ENCODE measurements around the gene SOWAHA.
"Not testable (repeated sequence)": the region's sequence is repeated elsewhere in the genome, so short reads cannot be mapped to it uniquely, and the experiment has no call there.

Gene SOWAHA

DNA sequence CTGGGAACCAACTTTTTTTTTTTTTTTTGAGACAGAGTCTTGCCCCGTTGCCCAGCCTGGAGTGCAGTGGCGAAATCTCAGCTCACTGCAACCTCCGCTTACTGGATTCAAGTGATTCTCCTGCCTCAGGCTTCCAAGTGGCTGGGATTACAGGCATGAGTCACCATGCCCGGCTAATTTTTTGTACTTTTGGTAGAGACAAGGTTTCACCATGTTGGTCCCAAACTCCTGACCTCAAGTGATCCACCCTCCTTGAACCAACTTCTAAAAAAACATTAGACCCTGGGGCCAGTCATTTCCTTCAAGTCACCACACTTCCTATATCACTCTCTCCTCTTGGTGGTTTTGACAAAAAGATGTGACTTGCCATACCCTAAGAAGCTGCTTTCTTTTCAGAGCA lies 28.2 kb downstream of the SOWAHA start:
- in situ Hi-C loops (cut with MboI; ENCODE audit: low sequenced_read_pairs): loop anchor here (25.0 kb wide), 1 partner anchor 454 kb away; no protein-coding TSS in a partner anchor

- in situ Hi-C loops (cut with MboI; ENCODE audit: low sequenced_read_pairs): loop anchor here (25.0 kb wide), 1 partner anchor 461 kb away; no protein-coding TSS in a partner anchor
Observed at GRCh38 chr5:132848270-132848669, 35.2 kb downstream of the SOWAHA start.

- in situ Hi-C loops (cut with MboI; ENCODE audit: low sequenced_read_pairs): loop anchor here (25.0 kb wide), 1 partner anchor 462 kb away; no protein-coding TSS in a partner anchor
Observed at GRCh38 chr5:132849347-132849746, 36.2 kb downstream of the SOWAHA start.

DNA sequence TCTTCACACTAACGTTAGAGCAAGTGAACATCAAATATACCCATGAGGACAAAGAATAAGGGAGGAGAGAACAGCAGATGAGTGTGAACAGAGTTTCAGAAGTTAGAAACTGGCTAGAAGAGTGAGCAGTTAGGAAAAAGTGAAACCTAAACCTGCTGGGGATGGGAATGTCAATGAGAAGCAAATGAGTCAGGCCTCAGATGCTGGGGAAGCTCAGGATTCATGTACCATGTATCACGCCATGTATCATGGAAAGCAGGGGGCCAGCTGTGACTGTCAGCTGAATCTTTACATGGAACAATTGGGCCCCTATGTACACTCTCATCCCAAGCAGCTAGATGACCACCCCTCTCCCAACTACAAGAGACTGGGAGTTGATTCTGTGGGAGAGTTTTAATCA lies 37.0 kb downstream of the SOWAHA start:
- in situ Hi-C loops (cut with MboI; ENCODE audit: low sequenced_read_pairs): no loop called here

- in situ Hi-C loops (cut with MboI; ENCODE audit: low sequenced_read_pairs): no loop called here
Observed at GRCh38 chr5:132853323-132853722, 40.2 kb downstream of the SOWAHA start.

- in situ Hi-C loops (cut with MboI; ENCODE audit: low sequenced_read_pairs): no loop called here
Observed at GRCh38 chr5:132853790-132854189, 40.7 kb downstream of the SOWAHA start.

DNA sequence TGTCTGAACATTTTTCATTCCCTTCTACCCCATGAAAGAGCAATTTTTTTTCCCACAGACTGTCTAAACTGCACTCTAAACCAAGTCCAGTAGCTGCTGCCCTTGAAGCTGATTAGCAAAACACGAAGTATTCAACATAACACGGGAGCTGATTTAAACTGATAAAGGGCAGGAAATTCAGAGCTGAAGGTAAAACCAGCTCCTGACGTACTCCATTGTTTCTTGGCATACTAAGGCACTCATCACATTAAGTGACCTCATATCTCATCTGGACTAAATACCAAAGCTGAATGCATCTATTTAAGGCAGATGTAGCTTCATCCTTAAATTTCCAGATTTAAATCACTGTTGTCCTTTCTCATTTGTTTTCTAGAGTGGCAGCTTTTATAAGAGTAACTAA lies 41.2 kb downstream of the SOWAHA start:
- in situ Hi-C loops (cut with MboI; ENCODE audit: low sequenced_read_pairs): no loop called here

DNA sequence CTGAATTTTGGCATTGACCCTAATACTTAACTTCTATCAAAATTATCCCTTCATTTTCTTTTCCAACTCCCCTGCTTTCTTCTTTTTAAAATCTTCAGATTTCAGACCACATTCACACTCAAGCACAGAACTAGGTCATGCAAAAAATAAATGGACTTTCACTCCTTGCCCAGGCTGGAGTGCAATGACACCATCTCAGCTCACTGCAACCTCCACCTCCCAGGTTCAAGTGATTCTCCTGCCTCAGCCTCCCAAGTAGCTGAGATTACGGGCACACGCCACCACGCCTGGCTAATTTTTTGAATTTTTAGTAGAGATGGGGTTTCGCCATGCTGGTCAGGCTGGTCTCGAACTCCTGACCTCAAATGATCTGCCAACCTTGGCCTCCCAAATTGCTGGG lies 41.9 kb downstream of the SOWAHA start:
- in situ Hi-C loops (cut with MboI; ENCODE audit: low sequenced_read_pairs): not testable (repeated sequence)

DNA sequence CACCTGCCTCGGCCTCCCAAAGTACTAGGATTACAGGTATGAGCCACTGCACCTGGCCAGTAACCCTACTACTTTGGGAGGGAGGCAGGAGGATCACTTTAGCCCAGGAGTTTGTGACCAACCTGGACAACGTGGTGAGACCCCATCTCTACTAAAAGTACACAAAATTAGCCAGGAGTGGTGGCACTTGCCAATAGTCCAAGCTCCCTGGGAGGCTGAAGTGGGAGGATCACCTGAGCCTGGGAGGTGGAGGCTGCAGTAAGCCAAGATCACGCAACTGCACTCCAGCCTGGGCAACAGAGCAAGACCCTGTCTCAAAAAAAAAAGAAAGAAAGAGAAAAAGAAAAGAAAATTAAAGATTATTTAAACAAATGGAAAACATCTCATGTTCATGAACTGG lies 42.9 kb downstream of the SOWAHA start:
- in situ Hi-C loops (cut with MboI; ENCODE audit: low sequenced_read_pairs): no loop called here

- in situ Hi-C loops (cut with MboI; ENCODE audit: low sequenced_read_pairs): no loop called here
Observed at GRCh38 chr5:132859889-132860437, 46.9 kb downstream of the SOWAHA start.

DNA sequence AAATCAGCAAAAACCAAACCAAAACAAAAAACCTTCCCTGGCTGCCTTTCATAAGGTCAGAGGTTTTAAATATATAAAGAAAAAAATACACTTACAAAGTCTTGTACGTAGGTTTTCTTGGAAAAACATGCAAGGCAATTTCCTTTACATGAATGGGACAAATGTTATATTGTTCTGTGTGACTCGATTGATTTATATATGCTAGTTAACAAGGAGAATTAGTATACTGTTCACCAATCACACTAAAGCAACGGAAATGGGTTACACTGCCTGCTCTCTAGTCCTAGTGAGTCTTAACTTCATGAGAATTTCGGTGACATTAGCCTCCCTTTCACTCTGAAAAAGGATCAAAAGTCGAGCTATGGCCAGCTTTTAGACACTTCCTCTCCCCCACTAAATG lies 47.6 kb downstream of the SOWAHA start:
- in situ Hi-C loops (cut with MboI; ENCODE audit: low sequenced_read_pairs): no loop called here

- in situ Hi-C loops (cut with MboI; ENCODE audit: low sequenced_read_pairs): no loop called here
Observed at GRCh38 chr5:132865668-132866341, 52.7 kb downstream of the SOWAHA start.

Data from HL-60/S4 treated with retinoic acid at 250 ng/mL for 4 days and 3 days (cell line).